K562 (cell line): Measurements from ENCODE around the gene LSM11. TPM values are rescaled to one million over a fixed set of nuclear protein-coding genes. Genes with fewer than 3 reads are reported as not detected.

Source experiments
- ATF1 ChIP-seq, 2 experiments: fragments of 450-650 bp in 1 of 2; IDR thresholded peaks; 2 replicates each; pipeline ENCODE4 v1.6.1; 2016; ENCODE audit warnings: missing compliant biosample characterization in 1 of 2, missing genetic modification characterization in 1 of 2
- ATF7 ChIP-seq: fragments of 450-650 bp; IDR thresholded peaks from 2 replicates; pipeline ENCODE4 v1.7.1; 2014; ENCODE audit warnings: mild to moderate bottlenecking, moderate library complexity
- DPF2 ChIP-seq: fragments of 450-650 bp; IDR thresholded peaks from 2 replicates; pipeline ENCODE4 v1.6.1; 2016
- EGR1 ChIP-seq: fragments of 450-650 bp; conservative IDR thresholded peaks from 2 replicates; pipeline ENCODE4 v1.6.1; 2017; ENCODE audit warnings: mild to moderate bottlenecking
- EP400 ChIP-seq: fragments of 450-650 bp; IDR thresholded peaks from 2 replicates; pipeline ENCODE4 v1.6.1; 2017; ENCODE audit warnings: antibody characterized with exemption, mild to moderate bottlenecking, moderate library complexity
- ESRRA ChIP-seq: fragments of 450-650 bp; IDR thresholded peaks from 2 replicates; pipeline ENCODE4 v1.6.1; 2014; ENCODE audit warnings: low read depth, mild to moderate bottlenecking, moderate library complexity, borderline replicate concordance
- FOXJ2 ChIP-seq: fragments of 200-800 bp; sonication (Bioruptor generic); IDR thresholded peaks from 2 replicates; pipeline ENCODE4 v1.6.1; 2016; ENCODE audit warnings: missing genetic modification characterization, missing compliant biosample characterization
- GATAD2A ChIP-seq: fragments of 450-650 bp; IDR thresholded peaks from 2 replicates; pipeline ENCODE4 v1.6.1; 2017
- HCFC1 ChIP-seq: IDR thresholded peaks from 2 replicates; pipeline ENCODE4 v1.6.1; 2012; ENCODE audit warnings: low read depth, low read length, improper control_type of control experiment
- HES1 ChIP-seq: fragments of 450-650 bp; IDR thresholded peaks from 2 replicates; pipeline ENCODE4 v1.6.1; 2016; ENCODE audit warnings: low read depth, mild to moderate bottlenecking, moderate library complexity
- HMGN3 ChIP-seq: IDR thresholded peaks from 2 replicates; pipeline ENCODE4 v1.6.1; 2011; ENCODE audit warnings: borderline replicate concordance, low read depth, mild to moderate bottlenecking, mixed read lengths, low read length; ENCODE audit not compliant: insufficient read length; ENCODE audit errors: extremely low read depth
- KLF13 ChIP-seq: fragments of 450-650 bp; IDR thresholded peaks from 2 replicates; pipeline ENCODE4 v1.6.1; 2016; ENCODE audit warnings: missing genetic modification characterization, low read depth, mild to moderate bottlenecking, missing compliant biosample characterization, moderate library complexity, borderline replicate concordance
- KLF16 ChIP-seq: IDR thresholded peaks from 2 replicates; pipeline ENCODE4 v1.6.1; 2016; ENCODE audit warnings: antibody characterized with exemption
- PHF21A ChIP-seq: fragments of 450-650 bp; IDR thresholded peaks from 2 replicates; pipeline ENCODE4 v1.6.1; 2017; ENCODE audit warnings: low read depth, borderline replicate concordance
- PHF8 ChIP-seq: fragments of 200-600 bp; sonication (generic); IDR thresholded peaks from 2 replicates; pipeline ENCODE4 v1.6.1; 2012; ENCODE audit warnings: mixed run types, mild to moderate bottlenecking, inconsistent platforms, low read length, moderate library complexity, borderline replicate concordance
- PML ChIP-seq: IDR thresholded peaks from 2 replicates; pipeline ENCODE4 v1.6.1; 2012; ENCODE audit warnings: low read length, inconsistent platforms
- POLR2A ChIP-seq: fragments of 450-650 bp; conservative IDR thresholded peaks from 2 replicates; pipeline ENCODE4 v1.6.1; 2016
- POLR2G ChIP-seq: fragments of 200-400 bp; formaldehyde crosslinking; IDR thresholded peaks from 2 replicates; pipeline ENCODE4 v1.6.1; 2017; ENCODE audit warnings: low read depth, mild to moderate bottlenecking, antibody characterized with exemption, low read length, moderate library complexity
- SMC3 ChIP-seq: conservative IDR thresholded peaks from 2 replicates; pipeline ENCODE4 v1.6.1; 2011; ENCODE audit warnings: low read depth, low read length, improper control_type of control experiment; ENCODE audit not compliant: insufficient read depth
- SNAPC5 ChIP-seq: fragments of 250-450 bp; sonication (Bioruptor Pico); IDR thresholded peaks from 2 replicates; pipeline ENCODE4 v1.8.0; 2021; ENCODE audit warnings: moderate library complexity, mild to moderate bottlenecking, inconsistent platforms
- SUPT5H ChIP-seq: fragments of 450-650 bp; IDR thresholded peaks from 2 replicates; pipeline ENCODE4 v1.6.1; 2016
- U2AF1 ChIP-seq: fragments of 200-400 bp; formaldehyde crosslinking; optimal IDR thresholded peaks from 2 replicates; pipeline ENCODE3; 2017; ENCODE audit warnings: mild to moderate bottlenecking, low read depth, low read length, moderate library complexity
- ZFP36 ChIP-seq: fragments of 150-350 bp; IDR thresholded peaks from 2 replicates; pipeline ENCODE4 v1.6.1; 2018; ENCODE audit warnings: low read length, low read depth; ENCODE audit not compliant: partially characterized antibody
- ZFX ChIP-seq: sonication (generic); formaldehyde crosslinking; IDR thresholded peaks from 2 replicates; pipeline ENCODE4 v1.8.0; 2022; ENCODE audit warnings: mild to moderate bottlenecking, missing genetic modification reagents, moderate library complexity
- polyA plus RNA-seq, 8 experiments: library from polyadenylated mRNA; depleted of rRNA in 4 of 8; stranded (reverse) in 5 of 8; unstranded in 3 of 8; fragments of >200 nt; fragmentation: Nextera tagmentation in 2 of 8; fragmentation: Illumina TruSeq in 1 of 8; extraction: Ambion mirVana in 2 of 8; extraction: Trizol in 1 of 8; gene quantifications; 2 replicates each; pipeline versions ENCODE4 v1.2.1 to v1.2.3, GENCODE V29; 2011 to 2014; ENCODE audit warnings: inconsistent platforms in 1 of 8, missing spikeins in 1 of 8
- total RNA-seq, 7 experiments: library from RNA; depleted of rRNA in 6 of 7; stranded (reverse); fragments of >200 nt in 6 of 7; fragmentation: Illumina TruSeq in 2 of 7; extraction: Trizol in 2 of 7; gene quantifications; 2 replicates each; pipeline versions ENCODE4 v1.2.1 to v1.2.3, GENCODE V29; 2011 to 2021; ENCODE audit warnings: low replicate concordance in 1 of 7
- TF ChIP-seq, protein P1 (sequence below), 3 experiments: fragments of 200-800 bp in 1 of 3; sonication (Bioruptor generic) in 1 of 3; sonication (generic) in 1 of 3; formaldehyde crosslinking in 1 of 3; IDR thresholded peaks; 2 replicates each; pipeline versions ENCODE4 v1.6.1 to v1.8.0; 2016 to 2022; ENCODE audit warnings: mild to moderate bottlenecking in 2 of 3, missing compliant biosample characterization in 2 of 3, missing genetic modification characterization in 2 of 3, missing genetic modification reagents in 1 of 3
- TF ChIP-seq, protein P2 (sequence below): fragments of 250-450 bp; sonication (Bioruptor Pico); IDR thresholded peaks from 2 replicates; pipeline ENCODE4 v1.5.0; 2021

LSM11 gene
- total and polyA plus RNA-seq, 9 of the 15 experiments (the other 6 are each of a cell fraction or from before 2014, with no cell fraction given) = 1.8 to 9.4 (median 4.7) TPM

- no peak for TF ChIP-seq EP400
- TF ChIP-seq EGR1 = peak; percentile 19; the same call in 1 of the 2 replicates
- peak; percentile 89 for TF ChIP-seq POLR2G
- TF ChIP-seq PML = peak; percentile 45; the same call in 1 of the 2 replicates
- TF ChIP-seq PHF21A = no peak
- peak; percentile 71; the same call in 1 of the 2 replicates for TF ChIP-seq ATF7
- TF ChIP-seq ESRRA = peak; percentile 38; the same call in 1 of the 2 replicates
- 0 out of 2 replicates have a peak, but pooled peaks have one; percentile 34 for TF ChIP-seq POLR2A
- no peak for TF ChIP-seq DPF2
- TF ChIP-seq HCFC1 = peak; percentile 45; the same call in 1 of the 2 replicates
- TF ChIP-seq, protein P1, sequence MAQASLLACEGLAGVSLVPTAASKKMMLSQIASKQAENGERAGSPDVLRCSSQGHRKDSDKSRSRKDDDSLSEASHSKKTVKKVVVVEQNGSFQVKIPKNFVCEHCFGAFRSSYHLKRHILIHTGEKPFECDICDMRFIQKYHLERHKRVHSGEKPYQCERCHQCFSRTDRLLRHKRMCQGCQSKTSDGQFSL (CRISPR knock-in tag; IDR thresholded peaks at IDR 0.05) = 0 out of 2 replicates have a peak, but pooled peaks have one; percentile 55
- TF ChIP-seq, protein P1 (tag; IDR thresholded peaks at IDR 0.05) = no peak
- TF ChIP-seq, protein P2, sequence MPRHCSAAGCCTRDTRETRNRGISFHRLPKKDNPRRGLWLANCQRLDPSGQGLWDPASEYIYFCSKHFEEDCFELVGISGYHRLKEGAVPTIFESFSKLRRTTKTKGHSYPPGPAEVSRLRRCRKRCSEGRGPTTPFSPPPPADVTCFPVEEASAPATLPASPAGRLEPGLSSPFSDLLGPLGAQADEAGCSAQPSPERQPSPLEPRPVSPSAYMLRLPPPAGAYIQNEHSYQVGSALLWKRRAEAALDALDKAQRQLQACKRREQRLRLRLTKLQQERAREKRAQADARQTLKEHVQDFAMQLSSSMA (CRISPR knock-in tag) = peak; percentile 59; the same call in 1 of the 2 replicates
- 0 out of 2 replicates have a peak, but pooled peaks have one; percentile 52 for TF ChIP-seq GATAD2A
- TF ChIP-seq U2AF1 = no peak
- TF ChIP-seq FOXJ2 (tag) = 0 out of 2 replicates have a peak, but pooled peaks have one; percentile 19
- TF ChIP-seq SMC3 = peak; percentile 98
- peak; percentile 99 for TF ChIP-seq KLF13
- TF ChIP-seq HMGN3 = peak; percentile 57
- no peak for TF ChIP-seq HES1
- TF ChIP-seq ATF1 (CRISPR knock-in tag; IDR thresholded peaks at IDR 0.05) = no peak
- peak; percentile 52 for TF ChIP-seq ATF1 (tag; IDR thresholded peaks at IDR 0.05)
- TF ChIP-seq KLF16 = 0 out of 2 replicates have a peak, but pooled peaks have one; percentile 53
- TF ChIP-seq PHF8 = peak; percentile 64; the same call in 1 of the 2 replicates
- TF ChIP-seq ZFP36 = no peak
- TF ChIP-seq SNAPC5 (CRISPR knock-in tag) = no peak
- peak; percentile 50; the same call in 1 of the 2 replicates for TF ChIP-seq SUPT5H
- peak; percentile 75 for TF ChIP-seq ZFX (CRISPR knock-in tag)
Observed at GRCh38 chr5:157743163-157744050, at the start of gene LSM11 (continued).
